IPS-15b (cell line): ENCODE data around the gene MCU.
"Not testable (repeated sequence)": the region's sequence is repeated elsewhere in the genome, so short reads cannot be mapped to it uniquely, and the experiment has no call there.

Experiments
- H3K27me3 ChIP-seq: one replicate; pipeline ENCODE4 v1.6.1; 2013; ENCODE audit warnings: low read length; ENCODE audit not compliant: control insufficient read depth, insufficient read depth
- H3K36me3 ChIP-seq: one replicate; pipeline ENCODE4 v1.6.1; 2013; ENCODE audit warnings: low read length; ENCODE audit not compliant: control insufficient read depth, insufficient read depth
- H3K4me1 ChIP-seq: one replicate; pipeline ENCODE4 v1.6.1; 2013; ENCODE audit warnings: mild to moderate bottlenecking, low read length; ENCODE audit not compliant: control insufficient read depth, insufficient read depth
- H3K4me3 ChIP-seq: one replicate; pipeline ENCODE4 v1.5.1; 2013; ENCODE audit warnings: low read depth, low read length
- H3K9ac ChIP-seq: one replicate; pipeline ENCODE4 v1.6.1; 2013; ENCODE audit warnings: low read depth, mild to moderate bottlenecking, low read length
- H3K9me3 ChIP-seq: one replicate; pipeline ENCODE4 v1.6.1; 2013; ENCODE audit warnings: mild to moderate bottlenecking, low read length; ENCODE audit not compliant: control insufficient read depth, insufficient read depth

The MCU gene

DNA sequence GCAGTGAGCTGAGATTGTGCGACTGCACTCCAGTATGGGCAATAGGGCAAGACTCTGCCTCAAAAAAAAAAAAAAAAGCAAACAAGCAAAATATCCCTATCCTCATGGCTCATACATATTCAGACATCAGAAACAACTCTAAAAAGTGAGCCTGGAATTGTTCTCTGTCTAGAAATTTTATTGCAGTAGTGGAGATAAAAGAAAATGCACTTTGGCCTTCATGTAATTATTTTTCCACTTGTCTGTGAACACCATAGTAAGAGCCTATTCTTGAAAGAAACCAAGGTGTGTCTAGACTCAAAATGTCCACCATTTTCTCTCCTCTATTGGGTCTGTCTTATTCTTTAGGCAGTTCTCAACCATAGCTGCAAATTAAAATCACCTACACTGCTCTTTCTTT is 30.5 kb upstream of the MCU start:
- Histone ChIP-seq H3K27me3 (no peaks in the 10 kb centered on the region), H3K4me1 (peaks cover 2% of the 10 kb centered on the region), H3K4me3 (no peak overlapping the region), H3K36me3 (no peaks in the 10 kb centered on the region), H3K9ac (no peak overlapping the region), H3K9me3 (no peaks in the 10 kb centered on the region)

DNA sequence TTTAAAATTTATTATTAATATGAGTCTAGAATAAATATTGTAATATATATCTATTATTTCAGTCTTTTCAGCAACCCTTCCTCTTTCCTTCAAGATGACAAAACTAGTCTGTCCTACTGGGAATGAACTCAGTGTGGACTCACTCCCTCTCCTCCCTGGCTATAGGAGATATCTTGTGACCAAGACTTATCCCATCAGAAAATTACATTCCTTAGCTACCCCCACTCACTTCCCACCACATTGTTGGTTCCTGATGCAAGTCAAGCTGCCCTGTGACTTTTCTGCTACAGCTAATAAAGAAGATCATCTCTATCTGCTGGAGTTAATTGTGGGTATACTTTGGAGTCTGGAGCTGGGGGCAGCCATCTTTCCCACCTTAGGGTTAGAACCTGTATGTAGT is 28.0 kb upstream of the MCU start:
- H3K9ac ChIP-seq = no peak overlapping the region
- no peak overlapping the region for H3K4me3 ChIP-seq
- no peaks in the 10 kb centered on the region for H3K9me3 ChIP-seq
- H3K4me1 ChIP-seq = peaks cover under 1% of the 10 kb centered on the region
- H3K27me3 ChIP-seq = no peaks in the 10 kb centered on the region
- no peaks in the 10 kb centered on the region for H3K36me3 ChIP-seq

DNA sequence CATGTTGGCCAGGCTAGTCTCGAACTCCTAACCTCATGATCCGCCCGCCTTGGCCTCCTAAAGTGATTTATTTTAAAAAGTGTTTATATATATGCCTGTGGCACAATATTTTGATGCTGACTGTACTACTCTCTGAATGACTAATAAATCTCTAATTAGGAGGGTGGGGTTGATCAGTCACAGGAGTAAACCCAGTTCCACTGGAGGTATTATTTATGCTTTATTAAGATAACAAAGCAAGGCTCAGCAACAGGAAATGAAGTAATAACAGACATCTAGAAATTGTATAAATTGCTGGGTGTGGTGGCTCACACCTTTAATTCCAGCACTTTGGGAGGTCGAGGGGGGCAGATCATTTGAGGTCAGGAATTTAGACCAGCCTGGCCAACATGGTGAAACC is 26.0 kb upstream of the MCU start:
- no peak overlapping the region for H3K9ac ChIP-seq
- H3K4me3 ChIP-seq = no peak overlapping the region
- H3K36me3 ChIP-seq = no peaks in the 10 kb centered on the region
- H3K9me3 ChIP-seq = no peaks in the 10 kb centered on the region
- H3K27me3 ChIP-seq = no peaks in the 10 kb centered on the region
- H3K4me1 ChIP-seq = no peaks in the 10 kb centered on the region

DNA sequence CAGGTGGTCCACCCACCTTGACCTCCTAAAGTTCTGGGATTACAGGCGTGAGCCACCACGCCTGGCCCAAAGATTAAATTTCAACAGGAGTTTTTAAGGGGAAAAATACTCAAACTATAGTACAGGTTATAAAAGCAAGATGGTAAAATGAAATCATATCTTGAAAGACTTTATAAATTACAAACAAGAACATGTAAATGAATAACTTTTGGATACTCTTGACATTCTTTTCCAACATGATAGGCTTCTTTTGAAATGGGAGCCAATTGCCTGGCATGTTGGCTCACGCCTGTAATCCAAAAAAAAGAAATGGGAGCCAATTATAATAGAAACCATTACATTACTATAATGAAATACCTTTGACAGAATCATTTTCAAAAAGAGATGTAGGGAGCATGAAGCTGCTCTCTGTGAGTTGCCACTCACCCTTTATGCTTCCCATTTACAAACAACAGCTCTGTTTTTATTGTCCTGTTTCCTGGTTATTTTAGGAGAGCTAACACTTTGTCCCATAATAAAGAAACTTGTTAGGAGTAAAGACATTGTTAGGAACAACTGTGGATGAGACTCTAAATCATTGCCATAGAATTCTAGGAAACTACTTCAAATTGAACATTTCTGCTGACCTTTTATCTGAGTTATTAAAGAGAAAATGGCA is 24.6 kb upstream of the MCU start:
- no peaks in the 10 kb centered on the region for H3K9me3 ChIP-seq
- H3K4me3 ChIP-seq = no peak overlapping the region
- H3K9ac ChIP-seq = no peak overlapping the region
- H3K4me1 ChIP-seq = no peaks in the 10 kb centered on the region
- H3K27me3 ChIP-seq = no peaks in the 10 kb centered on the region
- H3K36me3 ChIP-seq = no peaks in the 10 kb centered on the region

DNA sequence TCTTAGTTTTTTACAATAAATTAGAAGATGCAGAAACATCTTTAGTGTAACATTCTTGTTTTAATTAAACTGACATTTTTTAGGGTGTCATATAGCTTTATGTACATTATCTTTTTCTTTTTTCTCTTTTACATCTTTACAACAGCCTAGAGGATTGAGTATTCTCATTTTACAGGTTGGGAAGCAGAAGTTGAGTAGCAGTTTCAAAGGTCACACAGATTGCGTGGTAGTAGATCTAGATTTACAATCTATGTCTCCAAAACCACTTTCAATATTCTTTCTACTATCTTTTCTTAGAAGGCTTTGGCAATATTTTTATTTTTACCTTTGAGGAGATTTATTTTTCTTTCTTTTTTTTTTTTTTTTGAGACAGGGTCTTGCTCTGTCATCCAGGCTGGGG is 18.7 kb upstream of the MCU start:
- no peaks in the 10 kb centered on the region for H3K9me3 ChIP-seq
- no peak overlapping the region for H3K9ac ChIP-seq
- H3K4me1 ChIP-seq = no peaks in the 10 kb centered on the region
- H3K4me3 ChIP-seq = no peak overlapping the region
- no peaks in the 10 kb centered on the region for H3K27me3 ChIP-seq
- H3K36me3 ChIP-seq = no peaks in the 10 kb centered on the region

DNA sequence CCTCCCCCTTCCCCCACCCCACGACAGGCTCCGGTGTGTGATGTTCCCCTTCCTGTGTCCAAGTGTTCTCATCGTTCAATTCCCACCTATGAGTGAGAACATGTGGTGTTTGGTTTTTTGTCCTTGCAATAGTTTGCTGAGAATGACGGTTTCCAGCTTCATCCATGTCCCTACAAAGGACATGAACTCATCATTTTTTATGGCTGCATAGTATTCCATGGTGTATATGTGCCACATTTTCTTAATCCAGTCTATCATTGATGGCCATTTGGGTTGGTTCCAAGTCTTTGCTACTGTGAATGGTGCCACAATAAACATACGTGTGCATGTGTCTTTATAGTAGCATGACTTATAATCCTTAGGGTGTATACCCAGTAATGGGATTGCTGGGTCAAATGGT is 17.8 kb upstream of the MCU start:
- not testable (repeated sequence) for H3K4me3 ChIP-seq, H3K9me3 ChIP-seq, H3K27me3 ChIP-seq, H3K36me3 ChIP-seq, H3K9ac ChIP-seq, H3K4me1 ChIP-seq

DNA sequence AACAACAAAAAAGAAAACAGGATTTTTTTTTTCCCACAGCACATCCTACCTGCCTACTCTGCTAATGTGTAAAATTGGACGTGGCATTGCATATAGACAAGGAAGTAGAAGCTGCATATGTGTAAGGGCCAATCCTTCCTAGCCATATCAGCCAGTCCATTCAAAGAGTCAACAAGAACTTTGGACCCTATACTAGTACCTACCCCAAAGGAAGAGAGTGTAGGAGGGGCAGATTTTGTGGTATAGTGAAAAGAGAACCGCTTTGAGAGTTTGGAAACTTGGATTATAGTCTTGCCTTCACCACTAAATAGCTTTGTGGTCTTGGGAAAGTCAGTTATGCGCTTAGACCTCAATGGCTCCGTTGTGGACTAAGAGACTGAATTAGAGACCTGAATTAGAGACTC is 12.1 kb upstream of the MCU start:
- Histone ChIP-seq H3K4me3 (no peak overlapping the region), H3K9me3 (no peaks in the 10 kb centered on the region), H3K27me3 (no peaks in the 10 kb centered on the region), H3K9ac (no peak overlapping the region), H3K4me1 (no peaks in the 10 kb centered on the region), H3K36me3 (no peaks in the 10 kb centered on the region)

DNA sequence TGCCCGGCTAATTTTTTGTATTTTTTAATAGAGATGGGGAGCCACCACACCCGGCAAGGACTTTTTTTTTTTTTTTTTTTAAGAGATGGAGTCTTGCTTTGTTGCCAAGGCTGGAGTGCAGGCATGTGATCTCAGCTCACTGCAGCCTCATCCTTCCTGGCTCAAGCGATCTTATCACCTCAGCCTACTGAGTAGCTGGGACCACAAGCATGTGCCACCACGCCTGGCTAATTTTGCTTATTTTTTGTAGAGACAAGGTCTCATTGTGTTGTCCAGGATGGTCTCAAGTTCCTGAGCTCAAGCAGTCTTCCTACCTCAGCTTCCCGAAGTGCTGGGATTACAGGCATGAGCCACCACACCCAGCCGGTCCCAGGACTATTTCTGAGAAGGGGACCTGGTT is 9.3 kb upstream of the MCU start:
- no peak overlapping the region for H3K9ac ChIP-seq
- no peaks in the 10 kb centered on the region for H3K36me3 ChIP-seq
- no peaks in the 10 kb centered on the region for H3K9me3 ChIP-seq
- H3K27me3 ChIP-seq = no peaks in the 10 kb centered on the region
- H3K4me1 ChIP-seq = no peaks in the 10 kb centered on the region
- H3K4me3 ChIP-seq = no peak overlapping the region

DNA sequence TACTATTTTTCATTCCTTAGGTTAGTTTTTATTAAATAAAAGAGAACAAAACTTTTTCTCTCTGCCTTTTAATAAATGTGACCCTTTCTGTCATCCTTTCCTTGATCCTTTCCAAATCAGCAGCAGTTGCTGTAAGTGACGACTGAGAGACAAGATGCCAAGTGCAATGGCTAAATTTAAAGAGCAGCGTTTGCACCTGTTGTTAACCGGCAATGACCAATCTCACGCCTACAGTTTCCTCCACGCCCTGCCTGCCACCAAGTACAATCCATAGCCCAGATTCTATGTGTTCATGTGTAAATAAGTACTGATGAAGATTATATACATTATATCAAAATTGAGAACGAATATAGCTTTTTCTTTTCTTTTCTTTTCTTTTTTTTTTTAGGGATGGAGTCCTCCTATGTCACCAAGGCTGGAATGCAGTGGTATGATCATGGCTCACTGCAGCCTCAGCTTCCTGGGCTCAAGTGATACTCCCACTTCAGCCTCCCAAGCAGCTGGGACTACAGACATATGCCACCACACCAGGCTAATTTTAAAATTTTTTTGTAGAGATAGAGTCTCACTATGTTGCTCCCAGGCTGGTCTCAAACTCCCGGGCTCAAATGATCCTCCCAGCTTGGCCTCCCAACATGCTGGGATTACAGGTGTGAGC is 6.5 kb upstream of the MCU start:
- no peaks in the 10 kb centered on the region for H3K9me3 ChIP-seq
- no peak overlapping the region for H3K4me3 ChIP-seq
- H3K27me3 ChIP-seq = no peaks in the 10 kb centered on the region
- no peaks in the 10 kb centered on the region for H3K4me1 ChIP-seq
- H3K9ac ChIP-seq = no peak overlapping the region
- no peaks in the 10 kb centered on the region for H3K36me3 ChIP-seq

DNA sequence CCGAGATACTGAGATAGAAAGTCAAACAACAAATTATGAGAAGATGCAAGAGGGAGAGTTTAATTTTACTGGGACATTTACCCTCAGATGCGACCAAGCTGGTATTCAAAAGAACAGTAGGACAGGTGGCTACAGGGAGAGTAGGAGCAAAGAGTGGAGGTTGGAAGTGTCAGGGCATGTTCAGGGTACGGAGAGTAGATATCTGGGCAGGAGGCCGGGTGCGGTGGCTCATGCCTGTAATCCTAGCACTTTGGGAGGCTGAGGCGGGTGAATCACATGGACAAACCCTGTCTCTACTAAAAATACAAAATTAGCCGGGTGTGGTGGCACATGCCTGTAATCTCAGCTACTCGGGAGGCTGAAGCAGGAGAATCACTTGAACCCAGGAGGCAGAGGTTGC is 5.5 kb upstream of the MCU start:
- not testable (repeated sequence) for H3K9me3 ChIP-seq, H3K27me3 ChIP-seq, H3K4me3 ChIP-seq, H3K9ac ChIP-seq, H3K4me1 ChIP-seq, H3K36me3 ChIP-seq

DNA sequence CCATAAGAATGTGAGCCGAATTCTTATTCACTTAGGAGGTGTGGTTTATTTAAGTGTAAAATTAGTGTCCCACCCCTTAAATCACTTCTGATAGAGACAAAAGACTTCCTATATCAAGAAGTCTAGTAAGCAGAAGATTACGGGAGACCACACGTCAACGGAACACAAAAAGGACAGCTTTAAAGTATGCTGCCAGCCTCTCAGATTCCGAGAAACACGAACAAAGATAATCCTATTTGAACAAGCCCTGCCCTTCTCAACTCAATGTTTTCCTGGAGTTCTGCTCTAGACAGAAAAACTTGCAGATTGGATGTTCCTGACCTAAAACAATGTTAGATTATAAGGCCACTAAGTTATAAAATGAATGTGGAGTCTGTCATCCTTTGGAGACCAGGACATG is 4.9 kb upstream of the MCU start:
- Histone ChIP-seq H3K9me3 (no peaks in the 10 kb centered on the region), H3K9ac (no peak overlapping the region), H3K36me3 (no peaks in the 10 kb centered on the region), H3K4me1 (no peaks in the 10 kb centered on the region), H3K27me3 (no peaks in the 10 kb centered on the region), H3K4me3 (no peak overlapping the region)

DNA sequence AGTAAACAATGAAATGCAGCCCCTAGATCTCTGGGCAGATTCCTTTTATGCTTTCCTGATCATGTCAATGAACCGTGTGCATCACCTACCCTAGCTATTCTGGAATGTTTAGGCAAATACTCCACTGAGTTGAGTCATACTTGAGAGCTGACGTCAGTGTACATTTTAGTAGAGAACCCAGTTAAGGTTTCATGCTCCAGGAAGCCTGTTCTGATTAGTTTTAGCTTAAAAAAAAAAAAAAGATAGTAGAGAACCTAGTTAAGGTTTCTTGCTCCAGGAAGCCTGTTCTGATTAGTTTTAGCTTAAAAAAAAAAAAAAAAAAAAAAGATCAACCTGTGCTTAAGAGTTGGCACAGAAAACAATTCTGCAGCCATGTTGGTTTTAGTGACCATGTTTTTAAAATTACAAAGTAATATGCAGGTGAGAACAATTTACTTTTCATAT is 3.7 kb upstream of the MCU start:
- no peaks in the 10 kb centered on the region for H3K4me1 ChIP-seq
- no peaks in the 10 kb centered on the region for H3K36me3 ChIP-seq

More for the DNA sequence above, 3.7 kb upstream of the MCU start:
- no peak overlapping the region for H3K9ac ChIP-seq
- H3K27me3 ChIP-seq = no peaks in the 10 kb centered on the region
- no peak overlapping the region for H3K4me3 ChIP-seq
- no peaks in the 10 kb centered on the region for H3K9me3 ChIP-seq
